ENCODE measurements around the gene TMIGD1.

DNA sequence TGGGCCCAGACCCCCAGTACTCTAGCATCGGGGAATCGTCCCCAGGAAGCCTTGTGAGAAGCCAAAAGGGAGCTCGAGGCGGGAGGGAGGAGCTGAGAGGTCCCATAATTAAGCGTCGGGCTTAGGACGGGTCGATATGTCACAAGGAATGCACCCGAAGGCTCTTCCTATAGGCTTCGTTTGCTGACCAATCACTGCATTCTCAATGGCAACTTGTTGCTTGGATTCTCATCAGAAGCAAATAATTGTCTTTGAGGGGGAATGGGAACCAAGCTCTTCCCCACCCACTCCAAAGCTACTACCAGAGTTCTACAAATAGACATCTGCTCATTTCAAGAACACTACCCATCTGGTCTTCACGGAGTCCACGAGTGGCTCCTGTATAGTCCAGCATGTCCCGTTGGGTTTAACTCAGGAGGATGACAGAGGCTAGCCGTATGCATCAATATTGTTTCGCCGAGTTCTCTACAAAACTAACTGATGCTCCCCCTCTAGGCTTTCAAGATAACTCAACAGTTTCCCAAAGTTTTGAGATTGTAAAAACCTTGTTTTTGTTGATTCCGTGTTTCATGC lies 41.5 kb downstream of the TMIGD1 start:
- TF ChIP-seq, protein P1, sequence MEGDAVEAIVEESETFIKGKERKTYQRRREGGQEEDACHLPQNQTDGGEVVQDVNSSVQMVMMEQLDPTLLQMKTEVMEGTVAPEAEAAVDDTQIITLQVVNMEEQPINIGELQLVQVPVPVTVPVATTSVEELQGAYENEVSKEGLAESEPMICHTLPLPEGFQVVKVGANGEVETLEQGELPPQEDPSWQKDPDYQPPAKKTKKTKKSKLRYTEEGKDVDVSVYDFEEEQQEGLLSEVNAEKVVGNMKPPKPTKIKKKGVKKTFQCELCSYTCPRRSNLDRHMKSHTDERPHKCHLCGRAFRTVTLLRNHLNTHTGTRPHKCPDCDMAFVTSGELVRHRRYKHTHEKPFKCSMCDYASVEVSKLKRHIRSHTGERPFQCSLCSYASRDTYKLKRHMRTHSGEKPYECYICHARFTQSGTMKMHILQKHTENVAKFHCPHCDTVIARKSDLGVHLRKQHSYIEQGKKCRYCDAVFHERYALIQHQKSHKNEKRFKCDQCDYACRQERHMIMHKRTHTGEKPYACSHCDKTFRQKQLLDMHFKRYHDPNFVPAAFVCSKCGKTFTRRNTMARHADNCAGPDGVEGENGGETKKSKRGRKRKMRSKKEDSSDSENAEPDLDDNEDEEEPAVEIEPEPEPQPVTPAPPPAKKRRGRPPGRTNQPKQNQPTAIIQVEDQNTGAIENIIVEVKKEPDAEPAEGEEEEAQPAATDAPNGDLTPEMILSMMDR (IDR thresholded peaks at IDR 0.05; ENCODE audit: insufficient read depth, low read length), result no peak
- TF ChIP-seq POLR2AphosphoS5 (IDR thresholded peaks at IDR 0.05; ENCODE audit: low read depth), result no peak
